Measurements from ENCODE around the gene USP20. TPM values are rescaled to one million over a fixed set of nuclear protein-coding genes. Genes with fewer than 3 reads are reported as not detected.

Gene USP20
- total and polyA plus RNA-seq, 10 of the 15 experiments (the other 5 are each of a cell fraction or from before 2014, with no cell fraction given): 0.66 to 23.3 (median 11.0) TPM

DNA sequence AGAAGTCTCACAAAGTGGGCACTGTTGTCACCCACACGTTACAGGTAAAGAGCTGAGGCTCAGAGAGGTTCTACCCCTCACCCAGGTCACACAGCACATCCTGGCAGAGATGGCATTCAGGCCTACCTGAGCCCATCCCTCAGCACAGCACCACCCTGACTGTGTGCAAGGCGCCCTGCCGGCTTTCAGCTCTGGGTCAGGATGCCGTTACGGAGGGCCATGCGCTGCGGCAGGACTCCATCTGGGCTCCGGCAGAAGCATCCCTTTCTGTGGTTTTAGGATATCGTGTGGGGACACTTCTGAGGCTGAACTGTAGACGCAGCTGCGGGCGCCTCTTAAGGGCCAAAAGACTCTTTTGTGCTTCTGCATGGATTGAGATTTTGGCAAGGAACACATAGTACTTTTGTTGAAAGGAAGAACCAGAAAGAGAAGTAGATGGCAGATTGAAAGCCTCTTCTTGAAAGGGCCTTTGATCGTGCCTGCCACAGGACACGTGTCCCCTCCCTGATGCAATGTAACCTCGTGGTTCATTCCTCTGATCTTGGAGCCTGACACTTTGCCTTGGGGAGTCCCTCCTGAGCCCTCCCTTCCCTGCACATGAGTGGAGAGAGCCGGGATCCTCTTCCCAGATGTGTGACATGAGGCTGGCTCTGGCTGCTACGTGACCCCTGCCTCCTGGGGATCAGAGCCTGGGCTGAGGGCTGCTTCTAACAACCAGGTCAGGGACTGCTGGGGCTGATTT, 31.3 kb downstream of the USP20 start:
- Histone ChIP-seq H3K27ac (ENCODE audit: control insufficient read depth, insufficient read depth) (no peak overlapping the region), H3K27me3 (replicated peaks in 1 of 2; ENCODE audit: control insufficient read depth in 2 of 2, insufficient read depth in 2 of 2, low read length in 1 of 2) (no peaks in the 10 kb centered on the region), H3K36me3 (ENCODE audit: control insufficient read depth in 2 of 2, insufficient read depth in 2 of 2, low read length in 1 of 2) (peaks cover 0 to 2% of the 10 kb centered on the region in 2 experiments; a peak in 3 of 4 replicates), H3K9ac (ENCODE audit: control insufficient read depth, insufficient read depth, low read length) (no peak overlapping the region), H3K4me3 (no peak overlapping the region), H3K4me2 (ENCODE audit: control insufficient read depth, insufficient read depth) (no peak overlapping the region), H3K79me2 (ENCODE audit: control insufficient read depth, insufficient read depth, low read length) (no peaks in the 10 kb centered on the region), H4K20me1 (ENCODE audit: control insufficient read depth, insufficient read depth) (no peaks in the 10 kb centered on the region), H2AFZ (ENCODE audit: control insufficient read depth, low read depth, low read length) (no peak overlapping the region), H3K9me3 (replicated peaks; ENCODE audit: control insufficient read depth, insufficient read depth, low read length) (no peaks in the 10 kb centered on the region), H3K4me1 (ENCODE audit: control insufficient read depth, insufficient read depth, low read length) (peaks cover 5% of the 10 kb centered on the region)
- WGBS (ENCODE audit: insufficient coverage, insufficient replicate concordance, low lambda C conversion rate, missing lambda C conversion rate): 73% methylated on average over 17 of the region's 17 CpGs
- TF ChIP-seq, protein P1, sequence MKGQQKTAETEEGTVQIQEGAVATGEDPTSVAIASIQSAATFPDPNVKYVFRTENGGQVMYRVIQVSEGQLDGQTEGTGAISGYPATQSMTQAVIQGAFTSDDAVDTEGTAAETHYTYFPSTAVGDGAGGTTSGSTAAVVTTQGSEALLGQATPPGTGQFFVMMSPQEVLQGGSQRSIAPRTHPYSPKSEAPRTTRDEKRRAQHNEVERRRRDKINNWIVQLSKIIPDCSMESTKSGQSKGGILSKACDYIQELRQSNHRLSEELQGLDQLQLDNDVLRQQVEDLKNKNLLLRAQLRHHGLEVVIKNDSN (IDR thresholded peaks at IDR 0.05; ENCODE audit: borderline replicate concordance, extremely low read length, insufficient read depth, low read depth, low read length): no peak
- TF ChIP-seq SRF (IDR thresholded peaks at IDR 0.05; ENCODE audit: low read depth in 2 of 2, low read length in 2 of 2) (no peak), CBX5 (IDR thresholded peaks at IDR 0.05; ENCODE audit: low read depth) (no peak), SUZ12 (IDR thresholded peaks at IDR 0.05; ENCODE audit: unreplicated experiment) (no peak)
- no peak for DNase-seq (ENCODE audit: low read depth, low spot score)
- intact Hi-C loops (cut with micrococcal nuclease; ENCODE audit: unreplicated experiment): no loop called here
- POLR2A ChIA-PET: no interaction called here
- ATAC-seq: no peak
- in situ Hi-C loops (cut with MboI): no loop called here
- SMC1A ChIA-PET (ENCODE audit: uncharacterized antibody, unreplicated experiment): no interaction called here
- CTCF ChIA-PET: no interaction called here
- no peak for FAIRE-seq
- BruUV-seq (replicated peaks): no TSS peak
- RAD21 ChIA-PET (ENCODE audit: unreplicated experiment): no interaction called here
